Kidney epithelial cell (primary cell): ENCODE measurements around the gene CYP4F12. TPM values are rescaled to one million over a fixed set of nuclear protein-coding genes. Genes with fewer than 3 reads are reported as not detected.
"Not testable (repeated sequence)": the region's sequence is repeated elsewhere in the genome, so short reads cannot be mapped to it uniquely, and the experiment has no call there.

Source experiments
- DNase-seq: peaks from one replicate; pipeline ENCODE4 v3.0.0-alpha.2; 2010; ENCODE audit warnings: low read depth
- H3K27me3 ChIP-seq: 2 replicates; pipeline ENCODE4 v1.6.0; 2011; ENCODE audit warnings: low read length; ENCODE audit not compliant: control insufficient read depth, insufficient read depth
- H3K36me3 ChIP-seq: 2 replicates; pipeline ENCODE4 v1.5.1; 2011; ENCODE audit warnings: low read length; ENCODE audit not compliant: control insufficient read depth, insufficient read depth
- H3K4me3 ChIP-seq: 2 replicates; pipeline ENCODE4 v1.5.1; 2011; ENCODE audit warnings: low read depth, mild to moderate bottlenecking, control low read depth, low read length
- total RNA-seq: library from RNA; depleted of rRNA; stranded (reverse); fragments of >200 nt; gene quantifications from 2 replicates; pipeline ENCODE4 v1.2.3, GENCODE V29; 2015
- TF ChIP-seq, protein P1 (sequence below): IDR thresholded peaks from 2 replicates; pipeline ENCODE4 v1.5.1; 2011; ENCODE audit warnings: mild to moderate bottlenecking, moderate library complexity, low read length, control low read depth, inconsistent platforms; ENCODE audit not compliant: insufficient read depth, poor library complexity, severe bottlenecking

Gene CYP4F12
- total RNA-seq, 1 donor from 2014 or later = not detected

DNA sequence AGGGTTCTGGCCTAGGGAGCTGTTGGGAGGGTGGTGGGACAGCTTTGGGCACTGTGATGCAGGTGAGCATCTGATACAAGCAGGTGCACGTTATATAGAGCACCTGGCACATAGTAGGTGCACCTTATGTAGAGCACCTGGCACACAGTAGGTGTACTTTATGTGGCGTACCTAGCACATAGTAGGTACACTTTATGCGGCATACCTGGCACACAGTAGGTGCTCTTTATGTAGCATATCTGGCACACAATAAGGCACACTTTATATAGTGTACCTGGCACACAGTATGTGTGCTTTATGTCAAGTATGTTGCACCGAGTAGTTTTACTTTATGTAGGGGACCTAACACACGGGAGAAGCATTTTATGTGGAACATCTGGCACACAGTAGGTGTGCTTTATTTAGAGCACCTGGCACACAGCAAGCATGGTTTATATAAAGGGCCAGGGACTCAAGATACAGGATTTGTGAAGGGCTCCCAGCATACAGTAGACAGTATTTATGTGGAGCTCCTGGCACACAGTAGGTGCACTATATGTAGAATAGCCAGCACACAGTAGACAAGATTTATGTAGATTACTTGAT lies 1.6 kb upstream of the CYP4F12 start:
- DNase-seq = no peak
- Histone ChIP-seq H3K4me3 (no peak overlapping the region), H3K36me3 (no peaks in the 10 kb centered on the region), H3K27me3 (no peaks in the 10 kb centered on the region)
- TF ChIP-seq, protein P1, sequence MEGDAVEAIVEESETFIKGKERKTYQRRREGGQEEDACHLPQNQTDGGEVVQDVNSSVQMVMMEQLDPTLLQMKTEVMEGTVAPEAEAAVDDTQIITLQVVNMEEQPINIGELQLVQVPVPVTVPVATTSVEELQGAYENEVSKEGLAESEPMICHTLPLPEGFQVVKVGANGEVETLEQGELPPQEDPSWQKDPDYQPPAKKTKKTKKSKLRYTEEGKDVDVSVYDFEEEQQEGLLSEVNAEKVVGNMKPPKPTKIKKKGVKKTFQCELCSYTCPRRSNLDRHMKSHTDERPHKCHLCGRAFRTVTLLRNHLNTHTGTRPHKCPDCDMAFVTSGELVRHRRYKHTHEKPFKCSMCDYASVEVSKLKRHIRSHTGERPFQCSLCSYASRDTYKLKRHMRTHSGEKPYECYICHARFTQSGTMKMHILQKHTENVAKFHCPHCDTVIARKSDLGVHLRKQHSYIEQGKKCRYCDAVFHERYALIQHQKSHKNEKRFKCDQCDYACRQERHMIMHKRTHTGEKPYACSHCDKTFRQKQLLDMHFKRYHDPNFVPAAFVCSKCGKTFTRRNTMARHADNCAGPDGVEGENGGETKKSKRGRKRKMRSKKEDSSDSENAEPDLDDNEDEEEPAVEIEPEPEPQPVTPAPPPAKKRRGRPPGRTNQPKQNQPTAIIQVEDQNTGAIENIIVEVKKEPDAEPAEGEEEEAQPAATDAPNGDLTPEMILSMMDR = no peak

DNA sequence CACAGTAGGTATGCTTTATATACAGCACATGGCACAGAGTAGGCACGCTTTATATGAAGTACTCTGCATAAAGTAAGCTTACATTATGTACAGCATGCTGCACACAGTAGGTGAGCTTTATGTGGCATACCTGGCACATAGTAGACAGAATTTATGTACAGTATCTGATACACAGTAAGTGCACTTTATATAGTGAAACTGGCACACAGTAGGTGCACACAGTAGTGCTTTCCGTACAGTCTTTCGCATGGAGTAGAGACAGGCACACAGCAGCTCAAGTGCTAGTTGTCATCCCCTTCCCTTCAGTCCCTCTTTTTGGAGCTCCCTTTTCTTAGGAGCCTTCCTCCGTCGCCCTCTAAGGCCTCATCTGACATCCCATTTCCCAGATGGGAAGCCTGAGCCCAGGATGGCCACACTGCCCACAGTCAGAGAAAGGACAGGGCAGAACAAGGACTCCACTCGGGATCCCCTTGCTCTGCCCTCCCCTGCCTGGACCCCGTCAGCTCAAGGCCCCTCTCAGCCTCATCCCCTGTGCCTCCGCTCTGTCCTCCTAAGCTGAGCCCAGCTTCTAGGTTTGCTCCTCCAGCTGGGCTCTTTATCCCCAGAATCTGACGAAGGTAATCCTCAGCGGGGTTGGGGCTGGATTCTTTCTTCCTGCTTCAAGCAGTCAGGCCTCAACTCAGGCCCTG lies 852 bp upstream of the CYP4F12 start:
- TF ChIP-seq, protein P1 = no peak
- Histone ChIP-seq H3K4me3 (no peak overlapping the region), H3K36me3 (no peaks in the 10 kb centered on the region), H3K27me3 (no peaks in the 10 kb centered on the region)
- DNase-seq = no peak

DNA sequence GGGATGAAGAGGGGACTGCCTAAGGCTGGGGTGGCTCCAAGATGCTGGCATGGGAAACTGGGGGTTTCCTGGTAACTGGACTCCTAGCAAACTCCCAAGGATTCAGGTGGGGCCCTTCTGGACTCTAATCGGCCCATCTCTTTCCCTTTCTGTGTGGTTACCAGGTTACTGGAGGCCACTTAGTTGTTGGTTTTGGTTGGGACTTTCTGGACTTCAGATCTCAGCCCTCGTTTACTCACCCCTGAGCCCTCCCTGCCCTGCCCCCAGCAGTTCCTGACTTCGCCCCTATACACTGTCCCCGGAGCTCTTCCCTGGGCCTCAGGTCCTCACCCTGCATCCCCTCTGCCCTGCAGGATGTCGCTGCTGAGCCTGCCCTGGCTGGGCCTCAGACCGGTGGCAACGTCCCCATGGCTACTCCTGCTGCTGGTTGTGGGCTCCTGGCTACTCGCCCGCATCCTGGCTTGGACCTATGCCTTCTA lies 328 bp downstream of the CYP4F12 start:
- Histone ChIP-seq H3K36me3 (no peaks in the 10 kb centered on the region), H3K27me3 (no peaks in the 10 kb centered on the region), H3K4me3 (no peak overlapping the region)
- DNase-seq = no peak
- TF ChIP-seq, protein P1 = no peak

DNA sequence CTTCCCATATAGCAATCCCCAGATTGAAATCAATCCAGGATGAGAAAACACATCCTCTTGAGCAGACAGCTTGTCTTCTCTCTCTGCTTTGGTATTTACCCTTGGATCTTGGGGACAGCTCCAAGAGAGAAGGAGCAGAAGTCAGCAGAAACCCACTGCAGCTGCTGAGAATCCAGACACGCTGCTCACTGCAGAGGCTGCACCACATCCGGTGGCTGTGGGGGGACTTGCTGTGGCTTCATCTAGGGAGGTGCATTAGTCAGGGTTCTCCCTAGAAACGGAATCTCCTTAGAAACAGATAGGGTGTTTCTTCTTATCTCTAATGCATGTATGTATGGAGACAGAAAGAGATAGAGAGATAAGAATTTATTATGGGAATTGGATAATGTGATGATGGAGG lies 2.7 kb downstream of the CYP4F12 start:
- DNase-seq = no peak
- Histone ChIP-seq H3K27me3 (no peaks in the 10 kb centered on the region), H3K36me3 (no peaks in the 10 kb centered on the region), H3K4me3 (no peak overlapping the region)
- TF ChIP-seq, protein P1 = no peak

DNA sequence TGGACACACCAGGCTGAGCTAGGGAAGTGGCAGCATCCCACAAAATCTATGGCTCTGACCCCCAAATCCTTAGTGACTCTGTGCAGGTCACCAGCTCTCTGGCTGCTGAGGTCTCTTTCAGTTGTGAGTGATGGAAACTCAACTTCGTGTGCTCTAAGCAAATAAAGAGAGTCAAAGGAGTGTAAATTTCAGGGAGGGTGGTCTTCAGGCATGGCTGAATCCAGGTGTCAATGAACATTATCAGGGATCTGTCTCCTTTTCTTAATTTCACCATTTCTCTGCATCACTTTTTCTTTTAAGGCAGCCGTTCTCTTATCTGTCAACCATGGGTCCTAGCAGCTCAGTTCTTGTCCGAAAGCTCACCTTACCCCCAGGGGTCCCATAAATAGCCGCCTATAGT lies 6.2 kb downstream of the CYP4F12 start:
- DNase-seq = no peak
- H3K4me3 ChIP-seq = no peak overlapping the region
- TF ChIP-seq, protein P1 = no peak
- no peaks in the 10 kb centered on the region for H3K27me3 ChIP-seq
- H3K36me3 ChIP-seq = no peaks in the 10 kb centered on the region

DNA sequence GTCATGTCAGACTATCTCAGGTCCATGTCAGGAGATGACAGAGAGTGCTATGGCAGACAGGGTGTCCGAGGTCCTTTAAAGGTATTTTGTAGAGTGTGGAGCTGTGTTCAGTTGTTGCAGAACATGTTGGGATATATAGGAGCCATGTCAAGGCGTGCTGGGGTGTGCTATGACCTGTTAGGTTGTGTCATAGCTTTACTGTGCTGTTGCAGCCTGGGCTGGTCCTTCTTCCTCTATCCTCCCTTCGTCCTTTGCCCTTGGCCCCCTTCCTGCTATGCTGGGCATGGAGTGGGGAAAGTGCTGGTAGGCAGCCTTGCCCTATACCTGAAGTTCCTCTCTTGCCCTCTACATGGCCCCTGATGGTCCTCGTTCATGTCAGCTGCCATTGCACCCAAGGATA lies 7.0 kb downstream of the CYP4F12 start:
- H3K36me3 ChIP-seq, H3K4me3 ChIP-seq, DNase-seq, H3K27me3 ChIP-seq: not testable (repeated sequence)
